ENCODE measurements around the gene SLAIN2.
A peak's percentile ranks its signal among the peaks of the same experiment; 100 is the strongest.
"Not testable (repeated sequence)": the region's sequence is repeated elsewhere in the genome, so short reads cannot be mapped to it uniquely, and the experiment has no call there.

The SLAIN2 gene

GRCh38 chr4:48340965-48341775, at the start of gene SLAIN2:
TSS of gene SLAIN2 (plus strand) at chr4:48341529. CDS start at chr4:48341740, 211 bp downstream.
- H3K4me1 ChIP-seq (ENCODE audit: control insufficient read depth, insufficient read depth, low read length), result peaks cover 36% of the 10 kb centered on the region
- peak within 1 kb of the TSS; percentile 93 for H3K4me3 ChIP-seq (ENCODE audit: low read length)
- H3K9me3 ChIP-seq (ENCODE audit: control insufficient read depth, low read length), result no peaks in the 10 kb centered on the region
- H3K27me3 ChIP-seq (replicated peaks; ENCODE audit: control insufficient read depth, insufficient read depth, low read length), result no peaks in the 10 kb centered on the region
- H3K9ac ChIP-seq (ENCODE audit: low read length), result peak within 1 kb of the TSS; percentile 97
- DNase-seq (ENCODE audit: low read depth), result peak; percentile 99
- H3K36me3 ChIP-seq (ENCODE audit: control insufficient read depth, insufficient read depth, low read length, severe bottlenecking), result no peaks in the 10 kb centered on the region

DNA sequence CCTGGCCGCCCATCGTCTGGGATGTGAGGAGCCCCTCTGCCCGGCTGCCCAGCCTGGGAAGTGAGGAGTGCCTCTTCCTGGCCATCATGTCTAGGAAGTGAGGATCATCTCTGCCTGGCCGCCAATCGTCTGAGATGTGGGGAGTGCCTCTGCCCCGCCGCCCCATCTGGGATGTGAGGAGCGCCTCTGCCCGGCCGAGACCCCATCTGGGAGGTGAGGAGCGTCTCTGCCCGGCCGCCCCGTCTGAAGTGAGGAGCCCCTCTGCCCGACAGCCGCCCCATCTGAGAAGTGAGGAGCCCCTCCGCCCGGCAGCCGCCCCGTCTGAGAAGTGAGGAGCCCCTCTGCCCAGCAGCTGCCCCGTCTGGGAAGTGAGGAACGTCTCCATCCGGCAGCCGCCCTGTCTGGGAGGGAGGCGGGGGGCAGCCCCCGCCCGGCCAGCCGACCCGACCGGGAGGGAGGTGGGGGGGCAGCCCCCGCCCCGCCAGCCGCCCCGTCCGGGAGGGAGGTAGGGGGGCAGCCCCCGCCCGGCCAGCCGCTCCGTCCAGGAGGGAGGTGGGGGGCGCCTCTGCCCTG, 49.0 kb upstream of the SLAIN2 start:
- DNase-seq (ENCODE audit: low read depth); H3K27me3 ChIP-seq (replicated peaks; ENCODE audit: control insufficient read depth, insufficient read depth, low read length); H3K9ac ChIP-seq (ENCODE audit: low read length): not testable (repeated sequence)

DNA sequence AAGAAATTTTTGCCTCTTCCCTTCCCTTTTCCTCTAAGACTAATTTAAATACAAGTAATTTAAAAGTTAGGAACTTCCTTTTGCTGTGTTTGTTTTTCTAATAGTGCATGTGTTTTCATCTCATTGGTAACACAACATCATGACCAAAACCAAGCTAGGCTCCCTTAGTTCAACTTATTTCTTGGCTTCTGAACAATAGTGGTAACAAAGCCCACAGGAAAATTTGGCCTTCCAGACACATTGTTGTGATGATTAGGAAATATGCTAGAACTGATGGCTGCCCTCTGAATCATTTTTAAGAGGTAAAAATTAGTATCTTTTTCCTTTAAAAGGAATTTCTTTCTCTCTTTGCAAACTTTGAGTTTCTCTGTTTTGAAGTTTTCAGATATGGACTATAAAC, 46.2 kb upstream of the SLAIN2 start:
- Histone ChIP-seq H3K9ac (ENCODE audit: low read length) (no peak overlapping the region), H3K9me3 (ENCODE audit: control insufficient read depth, low read length) (no peaks in the 10 kb centered on the region), H3K4me3 (ENCODE audit: low read length) (no peak overlapping the region), H3K27me3 (replicated peaks; ENCODE audit: control insufficient read depth, insufficient read depth, low read length) (peaks cover 4% of the 10 kb centered on the region), H3K36me3 (ENCODE audit: control insufficient read depth, insufficient read depth, low read length, severe bottlenecking) (no peaks in the 10 kb centered on the region), H3K4me1 (ENCODE audit: control insufficient read depth, insufficient read depth, low read length) (peaks cover 6% of the 10 kb centered on the region)
- peak; percentile 11 for DNase-seq (ENCODE audit: low read depth)

More for the DNA sequence above, 49.0 kb upstream of the SLAIN2 start:
- not testable (repeated sequence) for H3K9me3 ChIP-seq (ENCODE audit: control insufficient read depth, low read length); H3K4me1 ChIP-seq (ENCODE audit: control insufficient read depth, insufficient read depth, low read length); H3K36me3 ChIP-seq (ENCODE audit: control insufficient read depth, insufficient read depth, low read length, severe bottlenecking); H3K4me3 ChIP-seq (ENCODE audit: low read length)

- DNase-seq (ENCODE audit: low read depth), result no peak
- H3K4me3 ChIP-seq (ENCODE audit: low read length), result no peak overlapping the region
- H3K9ac ChIP-seq (ENCODE audit: low read length), result no peak overlapping the region
- peaks cover 4% of the 10 kb centered on the region for H3K27me3 ChIP-seq (replicated peaks; ENCODE audit: control insufficient read depth, insufficient read depth, low read length)
- H3K9me3 ChIP-seq (ENCODE audit: control insufficient read depth, low read length), result no peaks in the 10 kb centered on the region
- no peaks in the 10 kb centered on the region for H3K36me3 ChIP-seq (ENCODE audit: control insufficient read depth, insufficient read depth, low read length, severe bottlenecking)
- H3K4me1 ChIP-seq (ENCODE audit: control insufficient read depth, insufficient read depth, low read length), result peaks cover 6% of the 10 kb centered on the region
These were observed 45.0 kb upstream of the SLAIN2 start for GRCh38 chr4:48296365-48296764.

DNA sequence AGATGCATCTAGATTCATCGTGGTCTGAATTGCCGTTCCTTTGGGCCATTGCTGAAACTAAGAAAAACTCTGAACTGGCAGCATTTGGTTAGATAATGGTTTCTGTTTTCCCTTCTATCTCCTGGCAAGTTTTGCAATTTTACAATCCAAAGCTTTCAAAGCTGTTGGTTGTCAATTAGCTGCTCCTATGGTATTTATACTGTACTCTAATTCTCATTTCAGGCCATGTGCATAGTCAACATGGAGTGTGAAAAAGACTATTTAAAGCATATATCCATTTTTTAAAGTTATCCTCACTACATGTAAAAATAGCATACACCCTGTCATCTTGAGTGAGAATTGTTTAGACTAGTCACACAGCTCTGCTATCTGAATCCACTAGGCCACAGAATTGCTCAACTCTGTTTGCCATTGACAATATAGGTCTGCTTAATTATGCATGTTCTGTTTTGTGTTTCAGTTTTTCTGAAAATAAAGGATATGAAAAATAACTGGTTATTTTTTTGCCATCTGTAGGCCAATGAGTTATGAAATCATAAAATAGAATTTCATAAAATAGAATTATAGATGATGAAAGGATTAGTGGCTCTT, 44.0 kb upstream of the SLAIN2 start:
- Histone ChIP-seq H3K9me3 (ENCODE audit: control insufficient read depth, low read length) (no peaks in the 10 kb centered on the region), H3K27me3 (replicated peaks; ENCODE audit: control insufficient read depth, insufficient read depth, low read length) (peaks cover 4% of the 10 kb centered on the region), H3K4me3 (ENCODE audit: low read length) (no peak overlapping the region), H3K36me3 (ENCODE audit: control insufficient read depth, insufficient read depth, low read length, severe bottlenecking) (no peaks in the 10 kb centered on the region), H3K4me1 (ENCODE audit: control insufficient read depth, insufficient read depth, low read length) (peaks cover 6% of the 10 kb centered on the region), H3K9ac (ENCODE audit: low read length) (no peak overlapping the region)
- DNase-seq (ENCODE audit: low read depth), result peak; percentile 18

GRCh38 chr4:48299560-48299959, 41.8 kb upstream of the SLAIN2 start:
- no peak for DNase-seq (ENCODE audit: low read depth)
- H3K36me3 ChIP-seq (ENCODE audit: control insufficient read depth, insufficient read depth, low read length, severe bottlenecking), result no peaks in the 10 kb centered on the region
- no peak overlapping the region for H3K4me3 ChIP-seq (ENCODE audit: low read length)
- no peak overlapping the region for H3K9ac ChIP-seq (ENCODE audit: low read length)
- H3K27me3 ChIP-seq (replicated peaks; ENCODE audit: control insufficient read depth, insufficient read depth, low read length), result no peaks in the 10 kb centered on the region
- no peaks in the 10 kb centered on the region for H3K9me3 ChIP-seq (ENCODE audit: control insufficient read depth, low read length)
- H3K4me1 ChIP-seq (ENCODE audit: control insufficient read depth, insufficient read depth, low read length), result peaks cover 6% of the 10 kb centered on the region

GRCh38 chr4:48300004-48300403, 41.3 kb upstream of the SLAIN2 start:
- Histone ChIP-seq H3K9ac (ENCODE audit: low read length) (no peak overlapping the region), H3K27me3 (replicated peaks; ENCODE audit: control insufficient read depth, insufficient read depth, low read length) (no peaks in the 10 kb centered on the region)

GRCh38 chr4:48305508-48305907, 35.8 kb upstream of the SLAIN2 start:
- DNase-seq (ENCODE audit: low read depth), result no peak
- no peak overlapping the region for H3K9ac ChIP-seq (ENCODE audit: low read length)
- no peaks in the 10 kb centered on the region for H3K36me3 ChIP-seq (ENCODE audit: control insufficient read depth, insufficient read depth, low read length, severe bottlenecking)
- no peak overlapping the region for H3K4me3 ChIP-seq (ENCODE audit: low read length)
- H3K27me3 ChIP-seq (replicated peaks; ENCODE audit: control insufficient read depth, insufficient read depth, low read length), result no peaks in the 10 kb centered on the region
- H3K4me1 ChIP-seq (ENCODE audit: control insufficient read depth, insufficient read depth, low read length), result no peaks in the 10 kb centered on the region
- no peaks in the 10 kb centered on the region for H3K9me3 ChIP-seq (ENCODE audit: control insufficient read depth, low read length)

More at GRCh38 chr4:48300004-48300403, 41.3 kb upstream of the SLAIN2 start:
- peak; percentile 73 for DNase-seq (ENCODE audit: low read depth)
- Histone ChIP-seq H3K4me1 (ENCODE audit: control insufficient read depth, insufficient read depth, low read length) (peaks cover 6% of the 10 kb centered on the region), H3K36me3 (ENCODE audit: control insufficient read depth, insufficient read depth, low read length, severe bottlenecking) (no peaks in the 10 kb centered on the region), H3K9me3 (ENCODE audit: control insufficient read depth, low read length) (no peaks in the 10 kb centered on the region), H3K4me3 (ENCODE audit: low read length) (no peak overlapping the region)

- no peak overlapping the region for H3K4me3 ChIP-seq (ENCODE audit: low read length)
- no peak overlapping the region for H3K9ac ChIP-seq (ENCODE audit: low read length)
- no peak for DNase-seq (ENCODE audit: low read depth)
- no peaks in the 10 kb centered on the region for H3K4me1 ChIP-seq (ENCODE audit: control insufficient read depth, insufficient read depth, low read length)
- no peaks in the 10 kb centered on the region for H3K9me3 ChIP-seq (ENCODE audit: control insufficient read depth, low read length)
- no peaks in the 10 kb centered on the region for H3K36me3 ChIP-seq (ENCODE audit: control insufficient read depth, insufficient read depth, low read length, severe bottlenecking)
- no peaks in the 10 kb centered on the region for H3K27me3 ChIP-seq (replicated peaks; ENCODE audit: control insufficient read depth, insufficient read depth, low read length)
These were observed 33.8 kb upstream of the SLAIN2 start for GRCh38 chr4:48307528-48307927.

DNA sequence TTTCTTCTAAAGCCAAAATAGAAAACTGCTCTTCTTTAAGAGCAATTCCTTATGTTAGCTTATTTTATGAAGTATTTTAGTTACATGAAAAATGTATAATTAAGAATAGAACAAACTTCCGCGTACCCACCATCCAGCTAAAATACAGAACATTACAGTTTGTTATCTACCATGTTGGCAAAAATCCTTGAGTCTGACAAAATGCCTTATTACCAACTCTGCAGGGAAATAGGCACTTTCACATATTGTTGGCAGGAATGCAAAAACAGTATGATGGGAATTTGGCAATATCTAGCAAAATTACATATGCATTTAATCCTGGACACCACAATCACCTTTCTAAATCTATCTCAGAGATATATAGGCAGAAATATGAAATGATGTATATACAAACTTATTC, 32.4 kb upstream of the SLAIN2 start:
- Histone ChIP-seq H3K9me3 (ENCODE audit: control insufficient read depth, low read length) (no peaks in the 10 kb centered on the region), H3K4me1 (ENCODE audit: control insufficient read depth, insufficient read depth, low read length) (no peaks in the 10 kb centered on the region), H3K4me3 (ENCODE audit: low read length) (no peak overlapping the region), H3K27me3 (replicated peaks; ENCODE audit: control insufficient read depth, insufficient read depth, low read length) (no peaks in the 10 kb centered on the region), H3K9ac (ENCODE audit: low read length) (no peak overlapping the region), H3K36me3 (ENCODE audit: control insufficient read depth, insufficient read depth, low read length, severe bottlenecking) (no peaks in the 10 kb centered on the region)
- no peak for DNase-seq (ENCODE audit: low read depth)

DNA sequence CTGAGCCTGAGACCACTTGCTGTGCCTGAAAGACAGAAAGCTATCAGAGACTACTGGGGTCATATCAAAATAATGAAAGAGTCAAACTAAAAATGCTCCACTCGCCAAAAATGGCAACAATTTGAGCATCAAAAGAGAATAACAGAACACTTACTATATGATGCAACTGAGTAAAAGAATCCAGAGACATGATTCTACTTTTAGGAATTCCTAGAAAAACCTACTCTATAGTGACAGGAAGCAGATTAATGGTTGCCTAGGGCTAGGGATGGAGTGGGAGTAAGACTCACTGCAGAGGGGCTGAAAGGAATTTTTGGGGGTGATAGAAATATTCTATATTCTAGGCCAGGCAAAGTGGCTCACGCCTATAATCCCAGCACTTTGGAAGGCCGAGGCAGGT, 29.4 kb upstream of the SLAIN2 start:
- Histone ChIP-seq H3K27me3 (replicated peaks; ENCODE audit: control insufficient read depth, insufficient read depth, low read length) (no peaks in the 10 kb centered on the region), H3K36me3 (ENCODE audit: control insufficient read depth, insufficient read depth, low read length, severe bottlenecking) (no peaks in the 10 kb centered on the region), H3K4me3 (ENCODE audit: low read length) (no peak overlapping the region), H3K9me3 (ENCODE audit: control insufficient read depth, low read length) (no peaks in the 10 kb centered on the region), H3K9ac (ENCODE audit: low read length) (no peak overlapping the region), H3K4me1 (ENCODE audit: control insufficient read depth, insufficient read depth, low read length) (no peaks in the 10 kb centered on the region)
- peak; percentile 30 for DNase-seq (ENCODE audit: low read depth)

All from adipocyte (in vitro differentiated cells).